ENCODE data around the gene SLC39A2. TPM values are rescaled to one million over a fixed set of nuclear protein-coding genes. Genes with fewer than 3 reads are reported as not detected.

SLC39A2 gene
- total RNA-seq, 1 donor from 2014 or later = 0.39 TPM

DNA sequence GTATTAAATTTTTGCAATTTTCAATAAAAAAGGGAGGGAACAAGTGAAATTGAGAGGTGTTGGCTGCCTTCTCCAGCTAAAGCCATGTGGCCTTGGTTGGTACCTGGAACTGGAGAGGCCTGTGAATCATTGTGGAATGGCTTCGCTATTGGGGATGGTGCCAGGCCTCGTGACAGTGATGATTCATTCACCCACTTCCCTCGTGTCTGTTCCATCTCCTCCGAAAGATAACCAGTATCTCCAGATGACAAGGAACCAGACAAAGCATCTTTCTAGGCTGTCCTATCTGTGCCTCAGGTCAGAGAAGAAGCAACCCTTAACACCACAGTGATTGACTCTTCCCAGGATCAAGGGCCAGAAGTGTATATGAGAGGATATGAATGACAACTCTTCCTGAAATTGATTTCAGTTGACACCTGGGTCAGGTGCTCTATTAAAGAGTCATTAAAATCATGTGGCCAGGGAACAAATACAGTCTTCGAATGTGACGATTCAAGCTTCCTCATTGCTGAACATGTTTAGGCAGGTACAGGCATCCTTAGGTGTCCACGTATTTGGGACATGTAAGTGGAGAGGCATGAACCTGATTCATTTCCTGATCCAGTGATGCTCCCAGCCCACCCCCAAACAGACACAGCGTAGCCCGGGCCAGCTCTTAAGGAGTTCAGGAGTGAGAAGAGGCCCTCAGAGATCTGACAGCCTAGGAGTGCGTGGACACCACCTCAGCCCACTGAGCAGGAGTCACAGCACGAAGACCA lies 42.8 kb downstream of the SLC39A2 start, which contains the start of gene RNASE7:
Gene RNASE7 (plus strand): TSS at position 687 of the 758 bp plus-strand sequence. CDS start 631 bp downstream, outside the sequence.
- intact Hi-C loops (cut with micrococcal nuclease) = no loop called here

DNA sequence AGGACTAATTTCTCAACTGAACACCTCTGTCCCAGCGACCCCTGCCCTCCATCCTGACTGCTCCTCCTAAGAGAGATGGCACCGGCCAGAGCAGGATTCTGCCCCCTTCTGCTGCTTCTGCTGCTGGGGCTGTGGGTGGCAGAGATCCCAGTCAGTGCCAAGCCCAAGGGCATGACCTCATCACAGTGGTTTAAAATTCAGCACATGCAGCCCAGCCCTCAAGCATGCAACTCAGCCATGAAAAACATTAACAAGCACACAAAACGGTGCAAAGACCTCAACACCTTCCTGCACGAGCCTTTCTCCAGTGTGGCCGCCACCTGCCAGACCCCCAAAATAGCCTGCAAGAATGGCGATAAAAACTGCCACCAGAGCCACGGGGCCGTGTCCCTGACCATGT lies 43.8 kb downstream of the SLC39A2 start:
- intact Hi-C loops (cut with micrococcal nuclease) = no loop called here

DNA sequence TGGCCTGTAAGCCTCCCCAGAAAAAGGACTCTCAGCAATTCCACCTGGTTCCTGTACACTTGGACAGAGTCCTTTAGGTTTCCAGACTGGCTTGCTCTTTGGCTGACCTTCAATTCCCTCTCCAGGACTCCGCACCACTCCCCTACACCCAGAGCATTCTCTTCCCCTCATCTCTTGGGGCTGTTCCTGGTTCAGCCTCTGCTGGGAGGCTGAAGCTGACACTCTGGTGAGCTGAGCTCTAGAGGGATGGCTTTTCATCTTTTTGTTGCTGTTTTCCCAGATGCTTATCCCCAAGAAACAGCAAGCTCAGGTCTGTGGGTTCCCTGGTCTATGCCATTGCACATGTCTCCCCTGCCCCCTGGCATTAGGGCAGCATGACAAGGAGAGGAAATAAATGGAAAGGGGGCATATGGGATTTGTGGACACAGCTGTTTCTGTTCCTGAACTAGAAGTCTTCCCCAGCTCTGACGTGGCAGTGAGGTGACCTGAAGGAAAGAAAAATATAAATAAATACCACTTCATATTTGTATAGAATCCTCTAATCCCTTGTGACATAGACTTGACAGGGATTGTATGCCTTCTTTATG lies 44.4 kb downstream of the SLC39A2 start:
- intact Hi-C loops (cut with micrococcal nuclease) = no loop called here

DNA sequence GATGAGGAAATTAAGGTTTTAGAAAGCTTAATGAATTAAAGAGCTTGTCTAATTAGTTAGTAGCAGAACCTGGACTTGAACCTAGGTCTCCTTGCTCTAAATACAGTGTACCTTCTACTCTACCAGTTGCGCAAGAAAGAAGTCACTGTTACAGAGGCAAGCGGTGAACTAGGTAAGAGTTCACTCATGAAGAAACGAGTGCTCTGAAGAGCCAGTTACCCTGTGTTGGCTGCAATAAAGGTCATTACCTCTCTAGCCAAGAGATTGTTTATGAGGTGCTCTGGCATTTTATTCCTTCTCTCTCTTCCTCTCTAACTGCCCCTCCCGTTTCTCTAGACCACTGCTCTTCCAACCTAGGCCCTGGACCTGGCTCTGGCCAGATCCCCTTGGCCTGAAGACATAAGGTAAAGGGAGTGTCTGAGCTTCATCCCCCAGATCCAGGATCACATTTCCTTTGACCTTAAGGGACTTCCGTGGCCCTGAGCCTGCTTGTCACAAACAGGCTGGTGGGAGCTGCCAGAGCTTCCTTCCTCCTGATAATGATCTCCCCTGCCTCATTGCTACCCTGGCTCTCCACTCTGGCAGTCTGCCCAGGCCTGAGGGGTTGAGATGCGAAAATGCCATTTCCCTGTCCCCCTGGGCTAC lies 45.0 kb downstream of the SLC39A2 start:
- intact Hi-C loops (cut with micrococcal nuclease) = no loop called here

DNA sequence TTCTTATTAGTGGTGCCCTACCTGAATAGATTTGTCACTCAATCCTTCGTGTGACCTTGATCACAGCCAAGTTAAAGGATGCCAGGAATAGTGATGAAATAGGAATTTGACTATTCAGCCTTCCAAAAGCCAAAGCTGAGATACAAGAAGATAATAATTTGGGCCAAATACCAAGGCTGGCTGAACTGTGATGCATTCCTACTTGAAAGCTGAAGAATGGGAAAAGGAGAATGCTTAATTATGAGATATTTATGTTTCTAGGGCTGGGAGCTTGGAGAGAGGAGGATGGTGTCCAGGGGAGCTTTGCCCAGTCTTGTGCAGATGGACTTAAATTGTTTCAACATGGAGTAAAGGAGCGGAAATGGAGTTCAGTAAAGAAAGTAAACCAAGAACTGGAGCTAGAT lies 48.3 kb downstream of the SLC39A2 start:
- intact Hi-C loops (cut with micrococcal nuclease) = no loop called here

DNA sequence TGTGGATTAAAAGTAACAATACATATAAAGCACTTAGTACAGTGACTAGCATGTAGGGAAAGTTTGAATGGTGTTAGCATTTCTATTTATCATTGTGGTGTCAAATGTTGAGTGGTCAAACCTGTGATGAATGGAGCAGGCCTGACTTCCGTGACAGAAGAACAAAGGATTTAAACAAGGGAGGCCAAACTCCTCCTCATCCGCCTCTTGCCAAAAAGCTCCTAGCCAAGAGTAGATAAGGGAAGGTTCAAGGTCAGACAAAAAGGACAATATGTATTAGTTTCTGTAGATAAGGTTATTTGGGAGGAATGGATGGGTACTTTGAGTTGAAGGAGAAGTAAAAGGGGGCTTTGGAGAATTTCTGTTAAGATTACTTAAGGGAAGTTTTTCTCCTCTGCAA lies 49.5 kb downstream of the SLC39A2 start:
- intact Hi-C loops (cut with micrococcal nuclease) = no loop called here

DNA sequence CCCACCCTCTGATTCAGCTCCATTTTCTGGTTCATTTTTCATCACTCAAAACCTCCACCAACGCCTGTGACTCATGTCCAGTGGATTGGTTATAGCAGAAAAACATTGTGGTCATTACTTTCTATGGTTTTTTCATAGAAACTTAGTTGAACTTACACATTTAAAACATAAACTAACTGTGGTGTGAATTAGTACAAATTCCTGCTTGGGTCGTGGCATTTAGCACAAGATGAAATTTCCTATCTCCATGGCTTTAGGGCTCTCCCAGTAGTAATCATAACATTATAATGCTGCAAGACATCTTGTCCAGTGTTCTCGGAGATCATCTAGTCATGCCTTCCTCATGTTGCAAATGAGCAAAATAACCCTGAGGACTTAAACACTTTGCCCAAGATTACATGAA lies 50.2 kb downstream of the SLC39A2 start:
- intact Hi-C loops (cut with micrococcal nuclease) = no loop called here

DNA sequence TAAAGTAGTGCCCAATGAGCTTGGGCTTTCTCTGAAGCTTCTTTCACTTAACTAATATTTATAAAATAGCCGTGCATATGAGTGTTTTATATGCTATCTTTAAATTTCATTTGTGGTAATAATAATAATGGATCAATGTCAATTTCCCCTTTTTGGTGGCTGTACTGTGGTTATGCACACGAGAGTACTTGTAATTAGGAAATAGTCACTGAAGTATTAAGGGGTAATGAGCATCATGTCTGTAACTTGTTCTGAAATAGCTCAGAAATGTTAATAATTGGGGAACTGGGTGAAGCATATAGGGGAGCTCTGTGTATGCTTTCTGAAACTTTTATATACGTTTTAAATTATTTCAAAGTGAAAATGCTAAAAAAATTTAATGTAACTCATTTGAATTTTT lies 51.5 kb downstream of the SLC39A2 start:
- intact Hi-C loops (cut with micrococcal nuclease) = no loop called here

Other genes starting within 250 kb of the SLC39A2 start
- gene EDDM3B, start 230.9 kb upstream of the SLC39A2 start, total RNA-seq = not detected in 2 replicates
- 3.7 TPM in 2 replicates for gene RNASE6, start 218.0 kb upstream of the SLC39A2 start, total RNA-seq
- not detected in 2 replicates for gene RNASE1, start 196.4 kb upstream of the SLC39A2 start, total RNA-seq
- gene RNASE3, start 107.9 kb upstream of the SLC39A2 start, total RNA-seq = not detected in 2 replicates
- gene RNASE2, start 43.8 kb upstream of the SLC39A2 start, total RNA-seq = not detected in 2 replicates
- 90.7 and 96.3 TPM in 2 replicates for gene METTL17, start 9.3 kb upstream of the SLC39A2 start, total RNA-seq
- 2.6 and 4.6 TPM in 2 replicates for gene NDRG2, start 25.8 kb downstream of the SLC39A2 start, total RNA-seq
- gene TPPP2, start 30.9 kb downstream of the SLC39A2 start, total RNA-seq = not detected in 2 replicates
- not detected in 2 replicates for gene RNASE13, start 35.5 kb downstream of the SLC39A2 start, total RNA-seq
- not detected in 2 replicates for gene RNASE7, start 43.1 kb downstream of the SLC39A2 start, total RNA-seq
- not detected in 2 replicates for gene RNASE8, start 58.5 kb downstream of the SLC39A2 start, total RNA-seq
- gene ARHGEF40, start 71.0 kb downstream of the SLC39A2 start, total RNA-seq = not detected in 2 replicates
- 4.9 and 6.6 TPM in 2 replicates for gene ZNF219, start 99.4 kb downstream of the SLC39A2 start, total RNA-seq
- 0.63 TPM in 1 of 2 replicates, not detected in the other for gene TMEM253, start 101.8 kb downstream of the SLC39A2 start, total RNA-seq
- not detected in 2 replicates for gene OR5AU1, start 156.8 kb downstream of the SLC39A2 start, total RNA-seq

Measured in T-helper 1 cell treated with Interleukin-12 subunit alpha and Interleukin-12 subunit beta and Interleukin-4 antibody, amounts not matched to agents 30 ng/mL and 1 ng/mL, for 36 hours (primary cell).